ENCODE results near the gene HOXC12.

HOXC12 gene

DNA sequence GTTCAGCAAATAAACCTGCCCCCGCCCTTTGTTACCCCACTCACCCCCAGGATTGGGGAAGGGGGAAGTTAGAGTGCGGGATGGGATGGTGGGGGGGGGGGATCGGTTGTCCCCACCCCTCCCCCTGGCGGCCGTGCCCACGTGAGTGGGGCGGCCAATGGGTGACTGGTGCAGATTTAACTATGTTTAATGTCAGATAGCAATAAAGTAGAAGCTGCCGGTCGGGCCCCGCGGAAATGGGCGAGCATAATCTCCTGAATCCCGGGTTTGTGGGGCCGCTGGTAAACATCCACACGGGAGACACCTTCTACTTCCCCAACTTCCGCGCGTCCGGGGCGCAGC lies at the start of gene HOXC12:
TSS of gene HOXC12 (plus strand) at position 210 of the 342 bp plus-strand sequence. CDS start at position 237, 27 bp downstream.
- no peak for DNase-seq (ENCODE audit: low read depth in 2 of 2)

GRCh38 chr12:53907103-53907502 lies 47.6 kb upstream of the HOXC12 start:
- no peak for DNase-seq (ENCODE audit: low read depth in 2 of 2)

GRCh38 chr12:53916788-53917655 lies 37.7 kb upstream of the HOXC12 start:
- no peak for DNase-seq (ENCODE audit: low read depth in 2 of 2)

GRCh38 chr12:53924521-53925405 lies 29.9 kb upstream of the HOXC12 start:
- DNase-seq (ENCODE audit: low read depth in 2 of 2), result no peak

GRCh38 chr12:53927220-53928029 lies 27.3 kb upstream of the HOXC12 start:
- no peak for DNase-seq (ENCODE audit: low read depth in 2 of 2)

DNA sequence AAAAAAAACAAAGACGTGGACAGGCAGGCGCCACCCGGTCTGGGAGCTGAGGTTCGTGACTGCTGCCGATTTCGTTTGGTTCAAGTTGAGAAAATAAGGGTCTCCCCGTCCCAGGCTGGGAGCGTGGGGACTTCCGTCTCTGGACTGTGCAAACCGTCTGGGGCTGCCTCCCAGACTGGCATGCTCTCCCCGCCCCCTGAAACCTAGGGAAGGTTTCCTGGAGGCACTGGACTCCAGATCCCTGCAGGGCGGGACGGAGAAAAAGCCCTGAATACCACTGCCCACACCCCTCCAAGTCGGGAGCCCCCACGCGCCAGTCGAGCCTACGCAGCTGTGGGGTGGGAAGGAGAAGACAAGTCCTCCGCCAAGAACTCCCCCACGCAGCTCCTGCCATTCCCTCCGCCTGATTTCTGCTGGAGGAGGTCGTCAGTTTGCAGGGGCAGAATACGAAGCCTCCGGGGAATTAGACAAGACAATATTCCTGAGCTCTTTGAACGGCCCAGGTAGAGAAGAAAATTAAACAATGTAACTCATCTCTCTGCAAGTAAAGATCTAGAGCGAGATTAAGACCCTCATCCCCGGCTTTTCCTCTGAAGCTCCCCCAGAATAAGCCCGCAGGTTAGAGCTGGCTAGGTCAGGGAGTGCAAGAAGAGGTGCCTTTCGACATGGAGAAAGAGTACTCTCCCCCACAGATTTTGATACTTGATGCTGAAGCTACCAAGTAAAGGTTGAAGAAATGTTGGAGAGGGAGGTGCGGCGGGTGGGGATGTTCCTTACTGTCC lies 26.5 kb upstream of the HOXC12 start:
- no peak for DNase-seq (ENCODE audit: low read depth in 2 of 2)

- no peak for DNase-seq (ENCODE audit: low read depth in 2 of 2)
Observed at GRCh38 chr12:53929527-53929926, 25.2 kb upstream of the HOXC12 start.

DNA sequence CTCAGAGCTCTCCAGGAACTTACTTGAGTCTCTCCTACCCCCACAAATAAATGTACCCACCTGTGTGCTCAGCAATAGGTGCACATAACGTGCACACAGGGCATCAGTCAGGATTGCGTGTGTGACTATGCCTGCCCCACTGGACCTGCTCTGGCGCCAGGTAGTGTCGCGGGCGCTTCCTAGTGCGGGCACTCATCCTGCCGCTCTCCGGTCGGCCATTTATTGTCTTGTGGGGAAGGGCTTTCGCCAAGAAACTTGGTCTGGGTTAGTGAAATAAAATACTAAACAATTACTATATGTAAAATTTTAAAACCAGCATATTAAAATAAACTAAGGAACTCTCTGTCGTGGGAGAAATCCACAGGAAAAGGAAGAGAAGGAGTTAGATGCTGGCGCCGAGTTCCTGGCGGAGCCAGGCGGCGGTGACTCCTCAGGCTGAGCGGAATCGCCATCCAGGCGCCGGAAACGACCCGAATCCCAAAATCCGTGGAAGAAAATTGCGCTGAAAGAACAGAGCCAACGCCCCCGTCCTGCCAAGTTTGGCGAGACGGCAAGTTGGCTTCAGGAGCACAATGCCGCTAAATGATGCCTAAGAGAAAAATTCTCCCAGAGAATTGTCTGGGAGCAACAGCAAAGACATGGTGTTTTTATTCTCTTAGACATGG lies 24.0 kb upstream of the HOXC12 start:
- DNase-seq (ENCODE audit: low read depth in 2 of 2), result no peak

DNA sequence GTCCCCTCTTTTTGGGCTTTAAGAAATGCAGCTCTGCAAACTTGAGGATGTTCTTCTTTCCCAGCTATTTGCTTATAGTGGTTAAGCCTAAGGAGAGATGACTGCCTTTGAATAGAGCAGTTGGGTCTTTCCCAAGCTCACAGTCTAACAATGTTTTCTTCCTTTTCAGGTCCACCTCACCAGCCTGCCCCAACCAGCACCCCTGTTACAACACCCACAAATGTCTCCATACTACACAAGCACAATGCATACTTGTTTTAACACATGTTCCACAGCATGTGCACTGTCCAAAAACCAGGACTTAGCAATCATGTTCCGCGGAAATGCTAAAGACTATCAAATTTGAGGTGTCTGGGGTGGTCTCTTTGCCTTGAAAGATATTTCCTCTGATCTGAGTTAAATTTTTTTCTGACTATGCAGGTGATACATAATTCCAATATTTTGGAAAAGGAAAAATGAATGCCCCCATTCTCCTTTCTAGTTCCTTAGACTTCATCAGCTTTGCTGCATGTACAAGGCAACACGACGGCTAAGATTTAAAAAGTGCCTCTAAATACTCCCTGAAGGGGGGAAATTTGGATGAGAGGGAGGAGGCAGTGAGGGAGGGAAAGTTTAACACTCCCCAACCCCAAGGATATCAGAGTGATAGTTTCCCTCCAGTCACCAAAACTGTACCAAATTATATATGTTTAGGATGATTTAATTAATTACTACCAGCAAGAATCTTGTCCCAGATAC lies 22.7 kb upstream of the HOXC12 start:
- DNase-seq (ENCODE audit: low read depth in 2 of 2), result no peak

GRCh38 chr12:53932915-53933314 lies 21.8 kb upstream of the HOXC12 start:
- no peak for DNase-seq (ENCODE audit: low read depth in 2 of 2)

- DNase-seq (ENCODE audit: low read depth in 2 of 2), result no peak
Observed at GRCh38 chr12:53935383-53936341, 19.0 kb upstream of the HOXC12 start.

GRCh38 chr12:53937099-53937498 lies 17.6 kb upstream of the HOXC12 start:
- DNase-seq (ENCODE audit: low read depth in 2 of 2), result no peak

- DNase-seq (ENCODE audit: low read depth in 2 of 2), result no peak
Observed at GRCh38 chr12:53937596-53938325, 16.9 kb upstream of the HOXC12 start.

- no peak for DNase-seq (ENCODE audit: low read depth in 2 of 2)
Observed at GRCh38 chr12:53938326-53939140, 16.2 kb upstream of the HOXC12 start, which contains the start of gene HOXC13. HOXC13 (plus strand) TSS chr12:53938831; CDS start chr12:53938907, 76 bp downstream.

GRCh38 chr12:53939141-53940108 lies 15.3 kb upstream of the HOXC12 start:
- DNase-seq (ENCODE audit: low read depth in 2 of 2), result no peak

All from stimulated activated CD8-positive, alpha-beta memory T cell treated with anti-CD3 and anti-CD28 coated beads, Interleukin-7, amount 100 ng/mL, for 1 hour (primary cell).